Endothelial cell of hepatic sinusoid (primary cell): ENCODE measurements around the gene GASK1A.
"Not testable (repeated sequence)": the region's sequence is repeated elsewhere in the genome, so short reads cannot be mapped to it uniquely, and the experiment has no call there.

ENCODE experiments used
- in situ Hi-C: cut with HindIII; loops from 2 replicates; pipeline ENCODE4 v1.10.0; 2017; ENCODE audit warnings: low sequenced_read_pairs

GASK1A gene

GRCh38 chr3:43028678-43029490, 49.8 kb downstream of the GASK1A start:
- in situ Hi-C loops, result no loop called here

GRCh38 chr3:43030162-43030935, 51.2 kb downstream of the GASK1A start:
- in situ Hi-C loops, result no loop called here

GRCh38 chr3:43031485-43031884, 52.4 kb downstream of the GASK1A start:
- in situ Hi-C loops, result no loop called here

- in situ Hi-C loops, result no loop called here
Observed at GRCh38 chr3:43031889-43032545, 52.9 kb downstream of the GASK1A start.

- in situ Hi-C loops, result no loop called here
Observed at GRCh38 chr3:43032646-43033628, 53.8 kb downstream of the GASK1A start.

GRCh38 chr3:43034200-43034599, 55.1 kb downstream of the GASK1A start:
- in situ Hi-C loops, result no loop called here

GRCh38 chr3:43034911-43035310, 55.8 kb downstream of the GASK1A start:
- in situ Hi-C loops, result loop anchor here (5.0 kb wide), 1 partner anchor 93 kb away; no protein-coding TSS in a partner anchor

GRCh38 chr3:43035801-43036365, 56.8 kb downstream of the GASK1A start:
- in situ Hi-C loops, result loop anchor here (5.0 kb wide), 1 partner anchor 94 kb away; no protein-coding TSS in a partner anchor

- in situ Hi-C loops, result loop anchor here (5.0 kb wide), 1 partner anchor 95 kb away; no protein-coding TSS in a partner anchor
Observed at GRCh38 chr3:43036621-43037423, 57.7 kb downstream of the GASK1A start.

GRCh38 chr3:43038010-43038409, 58.9 kb downstream of the GASK1A start:
- in situ Hi-C loops, result loop anchor here (5.0 kb wide), 1 partner anchor 96 kb away; no protein-coding TSS in a partner anchor

- in situ Hi-C loops, result no loop called here
Observed at GRCh38 chr3:43041517-43041916, 62.4 kb downstream of the GASK1A start.

GRCh38 chr3:43043071-43043766, 64.1 kb downstream of the GASK1A start:
- in situ Hi-C loops, result no loop called here

- in situ Hi-C loops, result no loop called here
Observed at GRCh38 chr3:43043793-43044192, 64.7 kb downstream of the GASK1A start.

- in situ Hi-C loops, result not testable (repeated sequence)
Observed at GRCh38 chr3:43045079-43045478, 66.0 kb downstream of the GASK1A start.

GRCh38 chr3:43046583-43046982, 67.5 kb downstream of the GASK1A start:
- in situ Hi-C loops, result no loop called here

- in situ Hi-C loops, result no loop called here
Observed at GRCh38 chr3:43048470-43048869, 69.4 kb downstream of the GASK1A start.

- in situ Hi-C loops, result no loop called here
Observed at GRCh38 chr3:43053291-43053690, 74.2 kb downstream of the GASK1A start.

GRCh38 chr3:43054754-43055153, 75.6 kb downstream of the GASK1A start:
- in situ Hi-C loops, result no loop called here
